Panc1 (cell line): Measurements from ENCODE around the gene RIPK3. TPM values are rescaled to one million over a fixed set of nuclear protein-coding genes. Genes with fewer than 3 reads are reported as not detected.

Source experiments
- ATAC-seq: fragments of 200-7000 bp; cut with Tn5 transposase; 2 replicates; pipeline ENCODE4 v1.9.1; 2020; ENCODE audit warnings: mild to moderate bottlenecking, moderate library complexity
- BruUV-seq: library from RNA; stranded (reverse); fragments of 400-500 nt; replicated peaks from 2 replicates; lab custom pipeline; 2021; lab: Mats Ljungman, UMichigan
- CTCF ChIA-PET: fragments of 300-600 bp; sonication (Branson Sonifier 250); formaldehyde crosslinking; loops from one replicate; lab custom pipeline; 2022; ENCODE audit warnings: antibody characterized with exemption; lab: Charles Lee
- POLR2A ChIA-PET: fragments of 300-600 bp; sonication (Branson Sonifier 250); formaldehyde crosslinking; loops from one replicate; lab custom pipeline; 2022; ENCODE audit warnings: antibody characterized with exemption; lab: Charles Lee
- DNase-seq: peaks from one replicate; pipeline ENCODE4 v3.0.0-alpha.2; 2010; ENCODE audit warnings: low read depth, low spot score
- H3K27ac ChIP-seq: 2 replicates; pipeline ENCODE4 v1.5.1; 2011; ENCODE audit warnings: mild to moderate bottlenecking, low read length, inconsistent platforms
- H3K27me3 ChIP-seq: fragments of 200-500 bp; sonication (Bioruptor generic); 2 replicates; pipeline ENCODE4 v1.6.0; 2014; ENCODE audit warnings: low read length, inconsistent platforms; ENCODE audit not compliant: control insufficient read depth, insufficient read depth
- H3K36me3 ChIP-seq: fragments of 200-500 bp; sonication (Bioruptor generic); 2 replicates; pipeline ENCODE4 v1.5.1; 2014; ENCODE audit warnings: inconsistent platforms, mild to moderate bottlenecking, low read length, moderate library complexity; ENCODE audit not compliant: control insufficient read depth, insufficient read depth
- H3K4me1 ChIP-seq: 2 replicates; pipeline ENCODE4 v1.5.1; 2011; ENCODE audit warnings: inconsistent platforms, mild to moderate bottlenecking, low read length, moderate library complexity; ENCODE audit not compliant: control insufficient read depth, insufficient read depth
- H3K4me3 ChIP-seq, 2 experiments: 2 replicates each; pipeline ENCODE4 v1.5.1; 2011 to 2012; ENCODE audit warnings: low read depth in 2 of 2, low read length in 2 of 2, mild to moderate bottlenecking in 2 of 2, inconsistent platforms in 1 of 2, moderate library complexity in 1 of 2
- H3K9me3 ChIP-seq: fragments of 200-500 bp; sonication (Bioruptor generic); 2 replicates; pipeline ENCODE4 v1.5.1; 2014; ENCODE audit warnings: low read depth, mild to moderate bottlenecking, inconsistent platforms, low read length, moderate library complexity; ENCODE audit not compliant: control insufficient read depth, insufficient read depth
- POLR2AphosphoS5 ChIP-seq: IDR thresholded peaks from 2 replicates; pipeline ENCODE4 v1.6.1; 2012; ENCODE audit warnings: mild to moderate bottlenecking, low read depth, low read length, moderate library complexity
- REST ChIP-seq, 2 experiments: IDR thresholded peaks; 2 replicates each; pipeline ENCODE4 v1.6.1; 2011 to 2012; ENCODE audit warnings: low read depth in 2 of 2, control low read depth in 1 of 2, low read length in 1 of 2, mild to moderate bottlenecking in 1 of 2, moderate library complexity in 1 of 2; ENCODE audit not compliant: insufficient read depth in 1 of 2
- SIN3A ChIP-seq: IDR thresholded peaks from 2 replicates; pipeline ENCODE4 v1.6.1; 2012; ENCODE audit warnings: low read depth, mild to moderate bottlenecking, low read length, moderate library complexity, borderline replicate concordance; ENCODE audit not compliant: insufficient read depth
- TCF7L2 ChIP-seq: IDR thresholded peaks from 2 replicates; pipeline ENCODE4 v1.6.1; 2011; ENCODE audit warnings: mild to moderate bottlenecking, low read depth, low read length, inconsistent platforms
- in situ Hi-C: cut with HindIII; loops from 2 replicates; pipeline ENCODE4 v1.10.0; 2016; ENCODE audit warnings: low sequenced_read_pairs, low pct_unique_long_range_greater_than_20kb
- intact Hi-C: fragments of 100-400 bp; cut with micrococcal nuclease; formaldehyde crosslinking; loops from one replicate; pipeline ENCODE4 v1.10.0; 2022; ENCODE audit not compliant: unreplicated experiment
- total RNA-seq: library from RNA; stranded (reverse); gene quantifications from one replicate; pipeline ENCODE4 v1.2.1, GENCODE V29; 2021; ENCODE audit not compliant: unreplicated experiment
- TF ChIP-seq, protein P1 (sequence below): fragments of 450-650 bp; IDR thresholded peaks from 2 replicates; pipeline ENCODE4 v1.5.1; 2017; ENCODE audit warnings: mild to moderate bottlenecking

Gene RIPK3
- total RNA-seq, 1 experiment from 2014 or later: not detected

DNA sequence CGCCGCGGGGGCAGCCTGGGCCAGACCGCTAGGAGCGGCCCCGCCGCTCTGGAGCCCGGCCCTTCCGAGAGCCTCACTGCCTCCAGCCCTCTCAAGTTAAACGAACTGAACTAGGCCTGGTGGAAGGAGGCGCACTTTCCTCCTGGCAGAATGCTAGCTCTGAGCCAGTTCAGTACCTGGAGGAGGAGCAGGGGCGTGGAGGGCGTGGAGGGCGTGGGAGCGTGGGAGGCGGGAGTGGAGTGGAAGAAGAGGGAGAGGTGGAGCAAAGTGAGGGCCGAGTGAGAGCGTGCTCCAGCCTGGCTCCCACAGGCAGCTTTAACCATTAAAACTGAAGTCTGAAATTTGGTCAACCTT is 23.2 kb downstream of the RIPK3 start:
- Histone ChIP-seq H3K36me3 (no peaks in the 10 kb centered on the region), H3K9me3 (no peaks in the 10 kb centered on the region), H3K4me3 (no peak overlapping the region), H3K4me1 (no peaks in the 10 kb centered on the region), H3K27me3 (no peaks in the 10 kb centered on the region), H3K27ac (no peak overlapping the region)
- CTCF ChIA-PET: no interaction called here
- ATAC-seq: 0 out of 2 replicates have a peak, but pooled peaks have one; percentile 31
- POLR2A ChIA-PET: no interaction called here
- intact Hi-C loops (no loop called here), in situ Hi-C loops (no loop called here)
- TF ChIP-seq POLR2AphosphoS5 (no peak), TCF7L2 (no peak), REST (IDR thresholded peaks at IDR 0.05; ENCODE audit: insufficient read depth in 1 of 2, low read depth in 2 of 2, low read length in 1 of 2) (no peak), SIN3A (no peak)
- TF ChIP-seq, protein P1, sequence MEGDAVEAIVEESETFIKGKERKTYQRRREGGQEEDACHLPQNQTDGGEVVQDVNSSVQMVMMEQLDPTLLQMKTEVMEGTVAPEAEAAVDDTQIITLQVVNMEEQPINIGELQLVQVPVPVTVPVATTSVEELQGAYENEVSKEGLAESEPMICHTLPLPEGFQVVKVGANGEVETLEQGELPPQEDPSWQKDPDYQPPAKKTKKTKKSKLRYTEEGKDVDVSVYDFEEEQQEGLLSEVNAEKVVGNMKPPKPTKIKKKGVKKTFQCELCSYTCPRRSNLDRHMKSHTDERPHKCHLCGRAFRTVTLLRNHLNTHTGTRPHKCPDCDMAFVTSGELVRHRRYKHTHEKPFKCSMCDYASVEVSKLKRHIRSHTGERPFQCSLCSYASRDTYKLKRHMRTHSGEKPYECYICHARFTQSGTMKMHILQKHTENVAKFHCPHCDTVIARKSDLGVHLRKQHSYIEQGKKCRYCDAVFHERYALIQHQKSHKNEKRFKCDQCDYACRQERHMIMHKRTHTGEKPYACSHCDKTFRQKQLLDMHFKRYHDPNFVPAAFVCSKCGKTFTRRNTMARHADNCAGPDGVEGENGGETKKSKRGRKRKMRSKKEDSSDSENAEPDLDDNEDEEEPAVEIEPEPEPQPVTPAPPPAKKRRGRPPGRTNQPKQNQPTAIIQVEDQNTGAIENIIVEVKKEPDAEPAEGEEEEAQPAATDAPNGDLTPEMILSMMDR: no peak
- no peak for DNase-seq
- BruUV-seq: no TSS peak

DNA sequence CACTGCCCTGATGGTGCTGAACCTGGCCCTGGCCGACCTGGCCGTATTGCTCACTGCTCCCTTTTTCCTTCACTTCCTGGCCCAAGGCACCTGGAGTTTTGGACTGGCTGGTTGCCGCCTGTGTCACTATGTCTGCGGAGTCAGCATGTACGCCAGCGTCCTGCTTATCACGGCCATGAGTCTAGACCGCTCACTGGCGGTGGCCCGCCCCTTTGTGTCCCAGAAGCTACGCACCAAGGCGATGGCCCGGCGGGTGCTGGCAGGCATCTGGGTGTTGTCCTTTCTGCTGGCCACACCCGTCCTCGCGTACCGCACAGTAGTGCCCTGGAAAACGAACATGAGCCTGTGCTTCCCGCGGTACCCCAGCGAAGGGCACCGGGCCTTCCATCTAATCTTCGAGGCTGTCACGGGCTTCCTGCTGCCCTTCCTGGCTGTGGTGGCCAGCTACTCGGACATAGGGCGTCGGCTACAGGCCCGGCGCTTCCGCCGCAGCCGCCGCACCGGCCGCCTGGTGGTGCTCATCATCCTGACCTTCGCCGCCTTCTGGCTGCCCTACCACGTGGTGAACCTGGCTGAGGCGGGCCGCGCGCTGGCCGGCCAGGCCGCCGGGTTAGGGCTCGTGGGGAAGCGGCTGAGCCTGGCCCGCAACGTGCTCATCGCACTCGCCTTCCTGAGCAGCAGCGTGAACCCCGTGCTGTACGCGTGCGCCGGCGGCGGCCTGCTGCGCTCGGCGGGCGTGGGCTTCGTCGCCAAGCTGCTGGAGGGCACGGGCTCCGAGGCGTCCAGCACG is 23.8 kb downstream of the RIPK3 start:
- Histone ChIP-seq H3K4me1 (no peaks in the 10 kb centered on the region), H3K4me3 (no peak overlapping the region), H3K9me3 (no peaks in the 10 kb centered on the region), H3K27ac (no peak overlapping the region), H3K27me3 (no peaks in the 10 kb centered on the region), H3K36me3 (no peaks in the 10 kb centered on the region)
- BruUV-seq: no TSS peak
- ChIA-PET CTCF (no interaction called here), POLR2A (interaction anchor here (0.5 kb wide), 1 partner anchor 87 kb away, joined by 4 read pairs; no protein-coding TSS in a partner anchor)
- ATAC-seq: peak; percentile 10; the same call in 1 of the 2 replicates
- intact Hi-C loops: no loop called here
- in situ Hi-C loops: no loop called here
- TF ChIP-seq TCF7L2 (no peak), REST (IDR thresholded peaks at IDR 0.05; ENCODE audit: insufficient read depth in 1 of 2, low read depth in 2 of 2, low read length in 1 of 2) (no peak), SIN3A (no peak), POLR2AphosphoS5 (no peak)
- TF ChIP-seq, protein P1: no peak
- DNase-seq: no peak
